Adipocyte (in vitro differentiated cells): ENCODE measurements around the gene GAS1.
A peak's percentile ranks its signal among the peaks of the same experiment; 100 is the strongest.

Experiments used
- DNase-seq: peaks from one replicate; pipeline ENCODE4 v3.0.0-alpha.2; 2015; ENCODE audit warnings: low read depth
- H3K27me3 ChIP-seq: replicated peaks from 2 replicates; pipeline ENCODE4 v1.7.0; 2013; ENCODE audit warnings: mild to moderate bottlenecking, low read length, moderate library complexity; ENCODE audit not compliant: control insufficient read depth, insufficient read depth
- H3K36me3 ChIP-seq: 2 replicates; pipeline ENCODE4 v1.7.0; 2013; ENCODE audit warnings: low read length, mild to moderate bottlenecking, moderate library complexity; ENCODE audit not compliant: control insufficient read depth, insufficient read depth, severe bottlenecking
- H3K4me1 ChIP-seq: 2 replicates; pipeline ENCODE4 v1.7.0; 2013; ENCODE audit warnings: mild to moderate bottlenecking, low read length, moderate library complexity; ENCODE audit not compliant: control insufficient read depth, insufficient read depth
- H3K4me3 ChIP-seq: 2 replicates; pipeline ENCODE4 v1.7.0; 2013; ENCODE audit warnings: mild to moderate bottlenecking, low read length, moderate library complexity
- H3K9ac ChIP-seq: 2 replicates; pipeline ENCODE4 v1.7.0; 2013; ENCODE audit warnings: mild to moderate bottlenecking, low read length, moderate library complexity
- H3K9me3 ChIP-seq: 2 replicates; pipeline ENCODE4 v1.7.0; 2013; ENCODE audit warnings: mild to moderate bottlenecking, low read length, moderate library complexity; ENCODE audit not compliant: control insufficient read depth

Gene GAS1, protein sequence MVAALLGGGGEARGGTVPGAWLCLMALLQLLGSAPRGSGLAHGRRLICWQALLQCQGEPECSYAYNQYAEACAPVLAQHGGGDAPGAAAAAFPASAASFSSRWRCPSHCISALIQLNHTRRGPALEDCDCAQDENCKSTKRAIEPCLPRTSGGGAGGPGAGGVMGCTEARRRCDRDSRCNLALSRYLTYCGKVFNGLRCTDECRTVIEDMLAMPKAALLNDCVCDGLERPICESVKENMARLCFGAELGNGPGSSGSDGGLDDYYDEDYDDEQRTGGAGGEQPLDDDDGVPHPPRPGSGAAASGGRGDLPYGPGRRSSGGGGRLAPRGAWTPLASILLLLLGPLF

DNA sequence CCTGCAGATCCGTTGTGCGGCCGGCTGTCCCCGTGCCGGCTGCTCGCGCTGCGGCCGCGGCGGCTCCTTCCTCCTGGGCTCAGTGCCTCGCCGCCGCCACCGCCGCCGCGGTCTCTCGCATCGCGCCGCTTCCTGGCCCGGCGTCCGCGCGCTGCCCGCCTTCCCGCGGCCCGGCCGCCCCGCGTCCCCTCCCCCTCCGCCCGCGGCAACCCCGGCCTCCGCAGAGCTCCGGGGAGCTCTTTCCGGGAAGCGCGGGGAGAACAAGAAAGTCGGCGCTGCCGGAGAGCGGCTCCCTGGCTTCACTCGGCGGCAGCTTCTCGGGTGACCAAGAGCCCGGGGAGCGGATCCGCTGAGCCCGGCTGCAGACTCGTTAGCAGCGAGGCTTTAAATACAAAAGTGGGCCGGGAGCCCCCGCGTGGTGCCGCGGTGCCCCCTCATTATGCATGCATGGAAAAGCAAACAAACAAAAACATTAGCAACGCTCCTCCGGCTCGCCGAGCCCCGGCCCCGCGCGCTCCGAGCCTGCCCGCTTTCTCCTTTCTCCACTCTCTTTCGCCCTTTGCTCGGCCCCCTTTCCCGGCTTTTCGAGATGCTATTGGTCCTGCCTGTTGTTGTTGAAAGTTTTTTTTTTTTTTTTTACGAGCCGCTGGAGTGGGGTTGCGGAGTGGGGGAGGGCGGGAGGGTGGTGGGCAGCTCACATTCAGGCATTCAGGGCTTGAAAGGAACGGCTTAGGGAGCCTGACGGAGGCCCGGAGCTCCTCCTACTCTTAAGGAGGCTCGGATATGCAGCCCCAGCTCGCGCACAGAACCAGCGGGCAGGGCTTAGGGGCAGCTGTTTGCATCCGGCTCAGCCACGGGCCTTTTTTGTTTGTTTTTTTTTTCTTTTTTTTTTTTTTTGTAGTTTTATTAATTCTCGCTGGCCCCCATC, at the start of gene GAS1:
Gene GAS1 (minus strand): TSS at position 361 of the 928 bp plus-strand sequence. CDS start 727 bp downstream, outside the sequence.
- peak; percentile 97 for DNase-seq
- H3K9ac ChIP-seq = peak within 1 kb of the TSS; percentile 100
- no peaks in the 10 kb centered on the region for H3K9me3 ChIP-seq
- H3K36me3 ChIP-seq = peaks cover 8% of the 10 kb centered on the region
- H3K4me3 ChIP-seq = peak within 1 kb of the TSS; percentile 100
- H3K4me1 ChIP-seq = peaks cover 31% of the 10 kb centered on the region
- H3K27me3 ChIP-seq = no peaks in the 10 kb centered on the region

DNA sequence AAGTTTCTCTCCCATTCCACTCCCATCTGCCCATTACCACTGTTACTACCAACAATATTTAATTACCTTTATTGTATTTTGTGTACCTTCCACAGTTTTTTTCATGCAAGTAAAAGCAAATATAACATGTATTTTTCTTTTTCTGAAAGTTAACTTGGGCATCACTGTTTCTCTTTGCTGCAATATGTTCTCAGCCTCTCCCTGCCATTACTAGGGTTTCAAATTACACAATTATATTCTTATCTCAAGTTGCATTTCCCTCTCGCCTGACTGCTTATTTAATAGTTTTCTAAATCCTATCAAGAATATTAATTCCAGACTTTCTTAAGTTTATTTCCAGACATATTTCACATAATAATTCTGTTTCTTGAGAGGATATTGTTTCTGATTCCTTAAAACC, 46.9 kb upstream of the GAS1 start:
- H3K9me3 ChIP-seq = no peaks in the 10 kb centered on the region
- H3K4me1 ChIP-seq = peaks cover 8% of the 10 kb centered on the region
- H3K9ac ChIP-seq = no peak overlapping the region
- peak; percentile 65 for DNase-seq
- H3K4me3 ChIP-seq = no peak overlapping the region
- H3K36me3 ChIP-seq = no peaks in the 10 kb centered on the region
- H3K27me3 ChIP-seq = no peaks in the 10 kb centered on the region

DNA sequence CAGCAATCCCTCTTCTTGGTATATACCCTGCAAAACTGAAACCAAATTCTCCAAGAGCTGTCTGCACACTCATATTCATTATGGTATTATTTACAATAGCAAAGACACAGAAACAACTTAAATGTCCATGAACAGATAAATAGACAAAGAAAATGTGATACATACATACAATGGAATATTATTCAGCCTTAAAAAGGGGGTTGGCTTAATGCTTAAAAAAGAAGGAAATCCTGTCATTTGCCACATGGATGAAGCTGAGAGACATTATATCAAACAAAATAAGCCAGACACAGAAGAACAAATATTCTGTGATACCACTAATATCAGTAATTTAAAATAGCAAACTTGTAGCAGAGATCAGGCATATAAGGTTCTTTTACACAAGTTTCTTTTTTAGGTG, 46.5 kb upstream of the GAS1 start:
- no peaks in the 10 kb centered on the region for H3K36me3 ChIP-seq
- peaks cover 8% of the 10 kb centered on the region for H3K4me1 ChIP-seq
- H3K4me3 ChIP-seq = no peak overlapping the region
- H3K27me3 ChIP-seq = no peaks in the 10 kb centered on the region
- H3K9me3 ChIP-seq = no peaks in the 10 kb centered on the region
- no peak overlapping the region for H3K9ac ChIP-seq
- DNase-seq = no peak

DNA sequence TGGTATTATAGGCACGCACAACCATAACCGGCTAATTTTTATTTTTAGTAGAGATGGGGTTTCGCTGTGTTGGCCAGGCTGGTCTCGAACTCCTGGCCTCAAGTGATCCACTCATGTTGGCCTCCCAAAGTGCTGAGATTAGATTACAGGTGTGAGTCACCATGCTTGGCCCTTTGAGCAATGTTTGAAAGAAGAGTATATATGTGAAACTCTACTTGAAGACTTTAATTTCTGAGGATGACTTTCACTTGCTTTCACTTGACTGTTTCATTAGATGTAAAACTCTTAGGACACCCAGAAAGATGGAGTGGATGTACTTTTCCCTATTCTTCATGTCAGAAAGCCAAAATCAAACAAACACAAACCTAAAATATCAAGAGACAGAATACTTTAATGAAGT, 43.8 kb upstream of the GAS1 start:
- no peaks in the 10 kb centered on the region for H3K27me3 ChIP-seq
- H3K4me1 ChIP-seq = peaks cover 12% of the 10 kb centered on the region
- no peaks in the 10 kb centered on the region for H3K36me3 ChIP-seq
- DNase-seq = no peak
- H3K9ac ChIP-seq = no peak overlapping the region
- no peaks in the 10 kb centered on the region for H3K9me3 ChIP-seq
- no peak overlapping the region for H3K4me3 ChIP-seq

DNA sequence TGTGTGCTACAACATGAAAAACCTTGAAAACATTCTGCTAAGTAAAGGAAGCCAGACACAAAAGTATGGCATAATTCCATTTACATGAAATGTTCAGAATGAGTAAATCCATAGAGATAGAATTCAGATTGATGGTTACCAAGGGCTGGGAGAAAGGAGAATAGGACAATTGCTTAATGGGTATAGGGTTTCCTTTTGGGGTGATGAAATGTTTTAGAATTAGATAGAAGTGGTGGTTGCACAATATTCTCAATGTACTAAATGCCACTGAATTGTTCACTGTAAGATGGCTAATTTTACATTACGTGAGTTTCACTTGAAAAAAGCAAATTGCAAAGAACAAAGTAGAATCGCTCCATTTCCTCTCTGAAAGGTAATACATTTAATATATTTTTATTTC, 43.0 kb upstream of the GAS1 start:
- no peaks in the 10 kb centered on the region for H3K27me3 ChIP-seq
- peaks cover 12% of the 10 kb centered on the region for H3K4me1 ChIP-seq
- H3K9me3 ChIP-seq = no peaks in the 10 kb centered on the region
- H3K4me3 ChIP-seq = no peak overlapping the region
- H3K36me3 ChIP-seq = no peaks in the 10 kb centered on the region
- H3K9ac ChIP-seq = no peak overlapping the region
- DNase-seq = peak; percentile 93

DNA sequence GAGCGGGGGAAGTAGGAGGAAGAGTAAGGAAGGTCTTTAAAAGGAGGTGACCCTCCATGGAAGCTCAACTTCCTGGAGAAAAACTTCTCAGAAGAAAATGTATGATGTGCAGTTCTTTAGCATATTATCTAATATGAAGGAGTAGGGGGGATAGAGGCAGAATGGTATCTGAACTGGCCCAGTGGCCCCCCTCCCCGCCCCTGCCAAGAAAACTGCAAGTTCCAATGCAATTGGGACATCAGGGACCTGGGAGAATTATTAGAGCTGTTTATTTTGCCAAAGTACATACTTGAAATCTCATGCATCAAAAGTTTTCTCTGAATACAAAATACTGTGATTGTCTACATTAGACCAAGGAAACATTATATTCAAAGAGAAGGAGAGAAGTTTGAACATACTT, 40.6 kb upstream of the GAS1 start:
- H3K36me3 ChIP-seq = no peaks in the 10 kb centered on the region
- no peaks in the 10 kb centered on the region for H3K27me3 ChIP-seq
- no peak overlapping the region for H3K9ac ChIP-seq

DNA sequence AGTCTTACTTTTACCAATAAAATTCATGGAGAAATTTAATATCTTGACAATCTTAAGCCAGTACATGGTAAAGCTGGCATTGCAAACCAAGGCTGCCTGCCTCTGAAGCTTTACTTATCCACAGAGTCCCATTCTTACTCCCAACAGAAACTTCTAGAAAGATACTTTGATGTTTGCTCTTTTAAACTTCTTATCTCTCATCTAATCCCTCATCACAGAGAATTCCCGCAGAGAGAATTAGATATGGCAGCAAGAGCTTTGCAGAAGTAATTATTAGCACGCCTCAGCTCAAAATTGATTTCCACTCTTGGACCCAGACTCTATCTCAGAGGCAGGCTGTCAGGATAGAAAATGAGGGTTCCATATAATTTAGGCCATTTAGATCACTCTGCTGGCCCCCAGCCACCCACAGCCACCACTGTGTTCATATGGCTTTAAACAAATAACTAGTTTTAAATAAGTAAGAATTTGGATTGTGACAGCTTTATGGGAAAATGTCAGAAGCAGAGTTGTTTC, 37.9 kb upstream of the GAS1 start:
- H3K4me3 ChIP-seq = no peak overlapping the region
- no peaks in the 10 kb centered on the region for H3K27me3 ChIP-seq
- no peaks in the 10 kb centered on the region for H3K36me3 ChIP-seq
- H3K9ac ChIP-seq = no peak overlapping the region
- DNase-seq = no peak
- H3K4me1 ChIP-seq = peaks cover 30% of the 10 kb centered on the region
- no peaks in the 10 kb centered on the region for H3K9me3 ChIP-seq

More for the DNA sequence above, 40.6 kb upstream of the GAS1 start:
- no peaks in the 10 kb centered on the region for H3K9me3 ChIP-seq
- H3K4me1 ChIP-seq = peaks cover 23% of the 10 kb centered on the region
- DNase-seq = no peak
- H3K4me3 ChIP-seq = no peak overlapping the region

DNA sequence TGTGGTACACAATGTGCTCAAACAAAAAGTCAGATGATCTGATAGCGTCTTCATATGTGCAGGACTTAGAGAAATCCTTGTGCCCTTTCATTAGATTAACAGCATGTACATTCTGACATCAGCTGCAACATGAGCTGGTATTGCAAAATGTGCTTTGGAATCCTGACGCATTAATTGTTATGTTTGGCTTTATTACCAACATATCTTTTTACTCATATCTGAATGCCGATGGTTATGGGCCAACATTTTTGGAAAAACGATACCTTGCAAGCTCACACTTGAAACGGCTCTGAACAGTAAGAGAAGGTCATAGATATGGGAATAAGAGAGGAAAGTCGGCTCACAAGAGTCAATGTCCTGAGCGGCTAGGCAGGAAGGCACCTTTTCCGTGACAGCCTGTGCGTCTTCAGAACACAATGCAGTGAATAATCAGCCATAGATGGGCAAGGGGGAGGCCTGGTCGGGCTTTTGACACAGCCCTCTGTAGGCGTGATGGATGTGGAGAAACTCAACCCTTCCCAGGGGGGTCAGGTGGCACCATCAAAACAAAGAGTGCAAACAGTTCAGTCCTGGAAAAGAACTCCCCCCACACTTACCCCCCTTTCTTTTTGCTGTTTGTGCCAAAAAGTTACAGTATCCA, 36.4 kb upstream of the GAS1 start:
- peak; percentile 97 for DNase-seq
- peak overlapping the region; percentile 42 for H3K4me3 ChIP-seq
- no peaks in the 10 kb centered on the region for H3K36me3 ChIP-seq

DNA sequence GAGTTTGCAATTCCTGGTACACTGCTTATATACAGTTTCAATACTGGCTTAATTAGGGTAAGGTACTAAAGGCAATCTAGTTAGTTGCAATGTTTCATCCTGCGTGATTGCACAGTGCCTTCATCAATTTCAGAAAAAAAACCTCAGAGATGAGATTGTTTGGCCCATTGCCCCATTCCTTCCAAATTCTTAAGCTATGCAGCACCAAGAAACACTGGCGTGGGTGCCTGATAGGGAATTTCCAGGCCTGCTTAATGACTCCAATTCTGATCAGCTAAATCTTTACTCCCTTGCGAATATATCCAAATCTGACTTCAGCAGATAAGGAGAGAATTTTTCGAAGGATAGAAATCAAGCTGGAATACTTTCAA, 35.9 kb upstream of the GAS1 start:
- DNase-seq = no peak
- H3K4me3 ChIP-seq = peak overlapping the region; percentile 42
- peak overlapping the region; percentile 71 for H3K9ac ChIP-seq
- no peaks in the 10 kb centered on the region for H3K9me3 ChIP-seq
- H3K4me1 ChIP-seq = peaks cover 40% of the 10 kb centered on the region
- no peaks in the 10 kb centered on the region for H3K36me3 ChIP-seq
- H3K27me3 ChIP-seq = no peaks in the 10 kb centered on the region

More for the DNA sequence above, 36.4 kb upstream of the GAS1 start:
- Histone ChIP-seq H3K4me1 (peaks cover 36% of the 10 kb centered on the region), H3K27me3 (no peaks in the 10 kb centered on the region), H3K9ac (peak overlapping the region; percentile 75), H3K9me3 (no peaks in the 10 kb centered on the region)

DNA sequence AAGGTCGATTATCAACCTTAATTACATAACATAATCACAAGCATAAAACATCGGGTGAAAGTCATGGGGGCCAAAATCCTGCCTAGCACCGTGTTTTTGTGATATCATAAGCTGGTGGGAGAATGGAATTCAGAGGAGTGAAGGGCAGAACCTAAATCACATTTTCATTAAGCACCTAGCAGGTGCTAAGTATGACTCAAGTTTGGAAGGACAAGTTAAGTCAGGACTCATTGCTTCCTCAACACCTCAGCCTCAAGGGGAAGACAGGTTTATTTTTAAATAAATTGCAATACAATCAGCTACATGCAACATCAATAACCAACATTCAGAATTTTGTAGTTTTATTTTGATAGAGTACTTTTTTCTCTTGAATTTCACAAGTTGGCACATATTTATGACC, 33.5 kb upstream of the GAS1 start:
- no peak for DNase-seq
- no peaks in the 10 kb centered on the region for H3K27me3 ChIP-seq
- peaks cover 59% of the 10 kb centered on the region for H3K4me1 ChIP-seq
- no peak overlapping the region for H3K4me3 ChIP-seq
- H3K9ac ChIP-seq = no peak overlapping the region
- no peaks in the 10 kb centered on the region for H3K9me3 ChIP-seq
- H3K36me3 ChIP-seq = no peaks in the 10 kb centered on the region

DNA sequence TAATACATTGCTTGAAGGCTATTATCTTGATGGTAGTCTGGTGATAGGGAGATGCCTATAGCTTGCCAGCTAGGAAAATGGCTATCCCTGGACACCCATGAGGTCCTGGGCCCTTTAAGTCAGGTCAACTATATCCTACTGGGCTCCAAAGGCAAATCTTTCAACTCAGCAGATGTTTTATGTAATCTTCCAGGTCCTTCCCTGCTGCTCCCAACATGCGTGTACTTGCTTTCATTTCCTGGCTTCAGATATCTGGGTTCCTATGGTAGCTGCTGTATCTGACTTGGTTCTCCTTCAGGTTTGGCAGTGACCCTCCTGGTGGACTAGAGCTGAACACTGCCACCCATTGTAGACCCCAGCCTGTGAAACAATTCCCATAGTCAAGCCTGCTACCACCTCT, 32.4 kb upstream of the GAS1 start:
- Histone ChIP-seq H3K9me3 (no peaks in the 10 kb centered on the region), H3K27me3 (no peaks in the 10 kb centered on the region), H3K36me3 (no peaks in the 10 kb centered on the region), H3K9ac (no peak overlapping the region), H3K4me3 (no peak overlapping the region), H3K4me1 (peaks cover 63% of the 10 kb centered on the region)
- DNase-seq = no peak
